ENCODE data around the gene LMOD2.

DNA sequence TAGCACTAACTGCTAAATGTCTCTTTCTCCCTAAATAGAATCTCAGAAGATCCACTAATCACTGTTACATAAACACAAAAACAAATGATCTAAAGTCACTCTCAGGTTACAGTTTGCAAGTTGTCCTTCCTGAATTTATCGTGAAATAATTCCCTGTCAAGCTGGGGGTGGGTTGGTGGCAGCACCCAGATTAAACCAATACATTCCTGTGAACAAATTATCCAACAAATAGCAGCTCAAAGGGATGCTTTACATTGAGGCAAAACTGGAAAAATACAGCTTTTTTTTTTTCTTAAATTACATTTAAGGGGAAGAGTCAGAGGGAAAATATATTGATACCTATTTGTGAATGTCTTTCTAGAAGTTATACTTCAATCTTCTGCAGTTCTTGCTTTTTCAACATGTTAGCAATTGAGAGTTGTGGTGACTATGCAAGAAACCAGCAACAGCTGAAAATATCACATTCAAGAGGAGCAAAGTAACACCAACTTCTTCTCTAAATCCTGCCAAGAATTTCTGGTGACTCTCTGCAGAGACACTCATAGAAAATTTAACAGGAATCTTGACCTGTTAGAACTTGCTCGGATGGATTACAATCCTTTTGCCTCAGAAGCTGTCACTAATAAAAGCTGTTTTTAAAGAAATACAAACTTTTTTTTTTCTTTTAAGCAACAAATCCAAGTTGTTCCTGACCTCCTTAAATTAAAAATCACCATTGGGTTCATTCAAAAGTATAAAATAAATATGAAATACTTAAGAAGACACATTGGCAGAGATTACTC is 18.9 kb downstream of the LMOD2 start:
- TF ChIP-seq POLR2AphosphoS5 (IDR thresholded peaks at IDR 0.05; ENCODE audit: insufficient read depth, low read depth, low read length) (no peak), POLR2A (IDR thresholded peaks at IDR 0.05; ENCODE audit: low read depth, low read length) (no peak), FOS (IDR thresholded peaks at IDR 0.05; ENCODE audit: borderline replicate concordance, insufficient read depth, low read length) (no peak), EZH2 (IDR thresholded peaks at IDR 0.05; ENCODE audit: borderline replicate concordance, low read depth, low read length, severe bottlenecking) (no peak)
- TF ChIP-seq, protein P1, sequence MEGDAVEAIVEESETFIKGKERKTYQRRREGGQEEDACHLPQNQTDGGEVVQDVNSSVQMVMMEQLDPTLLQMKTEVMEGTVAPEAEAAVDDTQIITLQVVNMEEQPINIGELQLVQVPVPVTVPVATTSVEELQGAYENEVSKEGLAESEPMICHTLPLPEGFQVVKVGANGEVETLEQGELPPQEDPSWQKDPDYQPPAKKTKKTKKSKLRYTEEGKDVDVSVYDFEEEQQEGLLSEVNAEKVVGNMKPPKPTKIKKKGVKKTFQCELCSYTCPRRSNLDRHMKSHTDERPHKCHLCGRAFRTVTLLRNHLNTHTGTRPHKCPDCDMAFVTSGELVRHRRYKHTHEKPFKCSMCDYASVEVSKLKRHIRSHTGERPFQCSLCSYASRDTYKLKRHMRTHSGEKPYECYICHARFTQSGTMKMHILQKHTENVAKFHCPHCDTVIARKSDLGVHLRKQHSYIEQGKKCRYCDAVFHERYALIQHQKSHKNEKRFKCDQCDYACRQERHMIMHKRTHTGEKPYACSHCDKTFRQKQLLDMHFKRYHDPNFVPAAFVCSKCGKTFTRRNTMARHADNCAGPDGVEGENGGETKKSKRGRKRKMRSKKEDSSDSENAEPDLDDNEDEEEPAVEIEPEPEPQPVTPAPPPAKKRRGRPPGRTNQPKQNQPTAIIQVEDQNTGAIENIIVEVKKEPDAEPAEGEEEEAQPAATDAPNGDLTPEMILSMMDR (IDR thresholded peaks at IDR 0.05; ENCODE audit: extremely low read depth in 1 of 2, insufficient read depth in 1 of 2, low read depth in 1 of 2, low read length in 2 of 2) = no peak
